ENCODE measurements around the gene IGSF9.

- no peak for TF ChIP-seq CTCF (IDR thresholded peaks at IDR 0.05; ENCODE audit: low read length)
- TF ChIP-seq EZH2 (IDR thresholded peaks at IDR 0.05; ENCODE audit: borderline replicate concordance, low read length), result no peak
Measured at GRCh38 chr1:159970932-159971342, 25.5 kb upstream of the IGSF9 start.
